SU-DHL-6 (cell line): Measurements from ENCODE around the gene NFATC1.

Experiments used
- H2AFZ ChIP-seq: fragments of 200-600 bp; sonication (generic); 2 replicates; pipeline ENCODE4 v1.6.1; 2014; ENCODE audit warnings: low read depth, mild to moderate bottlenecking, moderate library complexity, mixed read lengths, antibody characterized with exemption, low read length; ENCODE audit not compliant: severe bottlenecking
- H3F3A ChIP-seq: fragments of 200-600 bp; shearing (Covaris generic); 2 replicates; pipeline ENCODE4 v1.6.0; 2016; ENCODE audit warnings: antibody characterized with exemption, mild to moderate bottlenecking; ENCODE audit not compliant: insufficient read depth
- H3K27ac ChIP-seq: fragments of 200-600 bp; sonication (generic); 2 replicates; pipeline ENCODE4 v1.5.1; 2016; ENCODE audit warnings: low read depth, mild to moderate bottlenecking, low read length, moderate library complexity, mixed read lengths
- H3K27me3 ChIP-seq: fragments of 200-600 bp; sonication (generic), shearing (Covaris generic); 2 replicates; pipeline ENCODE4 v1.6.0; 2014; ENCODE audit warnings: mild to moderate bottlenecking, low read length
- H3K36me3 ChIP-seq: fragments of 200-600 bp; sonication (generic); 2 replicates; pipeline ENCODE4 v1.6.1; 2014; ENCODE audit warnings: mild to moderate bottlenecking, low read length, mixed read lengths
- H3K4me2 ChIP-seq: fragments of 300-600, 200-600 bp; shearing (Covaris generic), sonication (generic); 2 replicates; pipeline ENCODE4 v1.6.0; 2014; ENCODE audit warnings: low read length, low read depth, mild to moderate bottlenecking; ENCODE audit not compliant: poor library complexity, severe bottlenecking
- H3K4me3 ChIP-seq: fragments of 200-600 bp; sonication (generic); 2 replicates; pipeline ENCODE4 v1.5.1; 2014; ENCODE audit warnings: antibody characterized with exemption, low read length, mild to moderate bottlenecking, mixed read lengths; ENCODE audit not compliant: insufficient read depth, poor library complexity, severe bottlenecking
- H3K79me2 ChIP-seq: fragments of 200-600 bp; sonication (generic); 2 replicates; pipeline ENCODE4 v1.6.1; 2014; ENCODE audit warnings: mild to moderate bottlenecking, low read length, moderate library complexity; ENCODE audit not compliant: insufficient read depth
- H3K9ac ChIP-seq: fragments of 200-600 bp; sonication (generic); 2 replicates; pipeline ENCODE4 v1.7.0; 2014; ENCODE audit warnings: mild to moderate bottlenecking, low read length
- H3K9me2 ChIP-seq: fragments of 200-600 bp; sonication (generic); replicated peaks from 2 replicates; pipeline ENCODE4 v1.6.1; 2014; ENCODE audit warnings: low read length; ENCODE audit not compliant: insufficient read depth
- H3K9me3 ChIP-seq: fragments of 200-600 bp; sonication (generic); 2 replicates; pipeline ENCODE4 v1.6.1; 2014; ENCODE audit warnings: low read length, mixed read lengths; ENCODE audit not compliant: insufficient read depth
- H4K20me1 ChIP-seq: fragments of 200-600 bp; sonication (generic); 2 replicates; pipeline ENCODE4 v1.6.1; 2014; ENCODE audit warnings: low read depth, mild to moderate bottlenecking, antibody characterized with exemption, low read length, moderate library complexity, mixed read lengths
- CTCF ChIP-seq: fragments of 200-600 bp; sonication (generic); IDR thresholded peaks from one replicate; pipeline ENCODE4 v1.5.1; 2017; ENCODE audit warnings: antibody characterized with exemption, mild to moderate bottlenecking, low read length, moderate library complexity; ENCODE audit not compliant: insufficient read depth, poor library complexity, severe bottlenecking
- EZH2phosphoT487 ChIP-seq: fragments of 200-600 bp; sonication (generic), shearing (Covaris generic); conservative IDR thresholded peaks from 2 replicates; pipeline ENCODE4 v1.6.1; 2018; ENCODE audit warnings: mild to moderate bottlenecking, antibody characterized with exemption, low read length, moderate library complexity, mixed read lengths

The NFATC1 gene

GRCh38 chr18:79420033-79420745 lies 24.5 kb downstream of the NFATC1 start:
- H4K20me1 ChIP-seq: no peaks in the 10 kb centered on the region; the same call in 1 of the 2 replicates
- H3K4me2 ChIP-seq: no peak overlapping the region
- H2AFZ ChIP-seq: no peak overlapping the region
- TF ChIP-seq EZH2phosphoT487: no peak
- TF ChIP-seq CTCF: no peak
- no peaks in the 10 kb centered on the region for H3F3A ChIP-seq
- H3K9me3 ChIP-seq: no peaks in the 10 kb centered on the region
- no peaks in the 10 kb centered on the region for H3K36me3 ChIP-seq
- H3K4me3 ChIP-seq: no peak overlapping the region
- no peak overlapping the region for H3K9ac ChIP-seq
- H3K79me2 ChIP-seq: peaks cover 3% of the 10 kb centered on the region; the same call in 1 of the 2 replicates
- no peaks in the 10 kb centered on the region for H3K27me3 ChIP-seq
- H3K27ac ChIP-seq: no peak overlapping the region
- H3K9me2 ChIP-seq: no peaks in the 10 kb centered on the region

DNA sequence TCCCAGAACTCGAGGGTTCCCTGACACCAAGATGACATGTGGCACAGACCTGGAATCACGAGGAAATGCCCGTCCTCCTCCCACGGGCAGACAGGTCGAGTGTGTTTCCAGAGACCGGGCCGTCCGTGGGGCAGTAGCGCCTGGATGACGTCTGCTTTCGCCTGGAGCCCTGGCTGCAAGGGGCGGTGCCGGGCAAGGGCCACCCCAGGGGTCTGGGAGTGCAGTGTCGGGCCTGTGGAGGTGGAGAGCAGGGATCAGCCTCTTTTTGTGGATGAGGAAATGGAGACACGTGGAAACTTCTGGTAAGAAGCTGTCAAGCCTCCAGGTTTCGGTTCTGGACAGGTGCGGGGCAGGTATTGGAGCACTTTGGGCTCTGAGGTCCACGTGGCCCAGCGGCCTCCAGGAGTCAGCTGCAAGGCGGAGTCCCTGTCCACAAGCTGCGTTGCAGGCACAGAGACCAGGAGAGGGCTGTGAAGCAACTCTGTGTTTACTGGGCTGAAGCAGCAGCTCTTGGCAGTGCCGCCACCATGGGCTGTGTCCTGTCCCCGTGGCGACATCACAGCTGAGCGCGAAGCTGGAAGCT lies 25.6 kb downstream of the NFATC1 start:
- Histone ChIP-seq H3K79me2 (peaks cover 3% of the 10 kb centered on the region; the same call in 1 of the 2 replicates), H3K9me3 (no peaks in the 10 kb centered on the region), H3F3A (no peaks in the 10 kb centered on the region), H3K4me2 (no peak overlapping the region), H2AFZ (no peak overlapping the region), H3K4me3 (no peak overlapping the region), H3K9me2 (no peaks in the 10 kb centered on the region), H4K20me1 (no peaks in the 10 kb centered on the region; the same call in 1 of the 2 replicates), H3K36me3 (no peaks in the 10 kb centered on the region), H3K27me3 (no peaks in the 10 kb centered on the region), H3K27ac (no peak overlapping the region), H3K9ac (no peak overlapping the region)
- TF ChIP-seq CTCF (no peak), EZH2phosphoT487 (no peak)

DNA sequence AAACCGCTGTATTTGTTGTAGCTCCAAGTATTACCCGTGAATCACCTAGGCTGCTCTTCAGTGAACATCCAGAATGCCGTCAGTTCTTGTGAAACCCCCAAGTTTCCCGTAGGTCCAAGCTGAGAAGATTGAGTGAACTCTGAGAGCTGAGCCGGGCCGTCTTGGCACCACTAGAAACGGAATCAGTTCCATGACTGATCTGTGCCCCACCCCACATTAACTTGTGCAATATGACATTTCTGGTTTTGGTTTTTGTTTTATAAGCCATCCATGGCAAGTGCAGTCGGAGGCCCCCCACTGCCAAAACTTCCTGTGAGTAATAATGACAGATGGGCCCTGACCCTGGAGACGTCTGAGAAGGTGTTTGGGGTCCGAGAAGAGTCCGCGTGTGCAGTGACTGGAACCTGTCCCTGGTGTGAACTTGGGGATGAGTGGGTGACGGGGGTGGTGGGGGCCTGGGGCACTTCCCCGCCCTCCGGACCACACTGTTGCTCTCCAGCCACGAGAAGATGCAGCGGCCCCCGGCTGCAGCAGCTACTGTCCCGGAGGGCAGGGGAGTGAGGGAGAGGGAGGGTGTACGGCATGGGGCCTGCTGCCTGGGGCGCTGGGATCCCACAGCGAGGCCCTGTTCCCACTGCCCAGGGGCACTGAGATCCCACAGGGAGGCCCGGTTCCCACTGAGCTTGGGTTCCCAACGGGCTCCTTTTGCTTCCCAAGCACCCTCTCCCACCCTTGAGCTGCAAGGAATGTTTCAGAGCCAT lies 26.5 kb downstream of the NFATC1 start:
- Histone ChIP-seq H3K27me3 (no peaks in the 10 kb centered on the region), H3K9me2 (no peaks in the 10 kb centered on the region), H3K36me3 (no peaks in the 10 kb centered on the region), H3K4me2 (no peak overlapping the region), H3K27ac (no peak overlapping the region), H3K4me3 (no peak overlapping the region), H3K79me2 (no peaks in the 10 kb centered on the region; the same call in 1 of the 2 replicates), H3K9ac (no peak overlapping the region), H3F3A (no peaks in the 10 kb centered on the region), H2AFZ (no peak overlapping the region), H4K20me1 (no peaks in the 10 kb centered on the region; the same call in 1 of the 2 replicates), H3K9me3 (no peaks in the 10 kb centered on the region)
- TF ChIP-seq EZH2phosphoT487: no peak
- no peak for TF ChIP-seq CTCF
